Hepatocyte (in vitro differentiated cells): ENCODE measurements around the gene ZFYVE27. TPM values are rescaled to one million over a fixed set of nuclear protein-coding genes. Genes with fewer than 3 reads are reported as not detected.

Source experiments
- DNase-seq: peaks from one replicate; pipeline ENCODE4 v3.0.0-alpha.2; 2016; ENCODE audit warnings: low spot score
- H2AFZ ChIP-seq: fragments of 200-600 bp; sonication (generic); 2 replicates; pipeline ENCODE4 v1.6.0; 2016; ENCODE audit warnings: antibody characterized with exemption, mild to moderate bottlenecking
- H3K27ac ChIP-seq: fragments of 200-600 bp; sonication (generic); 2 replicates; pipeline ENCODE4 v1.5.1; 2016; ENCODE audit warnings: mild to moderate bottlenecking
- H3K27me3 ChIP-seq: fragments of 200-600 bp; sonication (generic); 2 replicates; pipeline ENCODE4 v1.6.1; 2016
- H3K36me3 ChIP-seq: fragments of 200-600 bp; sonication (generic); replicated peaks from 2 replicates; pipeline ENCODE4 v1.5.1; 2016; ENCODE audit warnings: low read depth; ENCODE audit not compliant: insufficient read depth
- H3K4me1 ChIP-seq: fragments of 200-600 bp; sonication (generic); 2 replicates; pipeline ENCODE4 v1.5.1; 2016; ENCODE audit warnings: mild to moderate bottlenecking, moderate library complexity; ENCODE audit not compliant: insufficient read depth
- H3K4me2 ChIP-seq: fragments of 200-600 bp; sonication (generic); 2 replicates; pipeline ENCODE4 v1.6.0; 2016
- H3K4me3 ChIP-seq: fragments of 200-600 bp; sonication (generic); 2 replicates; pipeline ENCODE4 v1.5.1; 2016; ENCODE audit warnings: mild to moderate bottlenecking
- H3K79me2 ChIP-seq: fragments of 200-600 bp; sonication (generic); 2 replicates; pipeline ENCODE4 v1.6.0; 2017; ENCODE audit warnings: mild to moderate bottlenecking
- H3K9me2 ChIP-seq: fragments of 200-600 bp; sonication (generic); replicated peaks from 2 replicates; pipeline ENCODE4 v1.6.0; 2017; ENCODE audit warnings: mild to moderate bottlenecking; ENCODE audit not compliant: insufficient read depth
- H3K9me3 ChIP-seq: fragments of 200-600 bp; sonication (generic); 2 replicates; pipeline ENCODE4 v1.5.1; 2016; ENCODE audit warnings: low read depth, mild to moderate bottlenecking
- H4K20me1 ChIP-seq: fragments of 200-600 bp; sonication (generic); 2 replicates; pipeline ENCODE4 v1.6.0; 2016; ENCODE audit warnings: mild to moderate bottlenecking; ENCODE audit not compliant: insufficient read depth, poor library complexity, severe bottlenecking
- CTCF ChIP-seq: fragments of 200-600 bp; sonication (generic); IDR thresholded peaks from 2 replicates; pipeline ENCODE4 v1.5.1; 2016; ENCODE audit warnings: antibody characterized with exemption, mild to moderate bottlenecking; ENCODE audit not compliant: poor library complexity
- EZH2 ChIP-seq: fragments of 200-600 bp; sonication (generic); IDR thresholded peaks from 2 replicates; pipeline ENCODE4 v1.6.1; 2016; ENCODE audit warnings: antibody characterized with exemption, mild to moderate bottlenecking, borderline replicate concordance
- EZH2phosphoT487 ChIP-seq: fragments of 200-600 bp; sonication (generic); IDR thresholded peaks from one replicate; pipeline ENCODE4 v1.6.1; 2018; ENCODE audit warnings: antibody characterized with exemption, mild to moderate bottlenecking, low read depth, moderate library complexity; ENCODE audit not compliant: unreplicated experiment, severe bottlenecking
- WGBS: methylation state at CpG from one replicate; pipeline ENCODE4 v1.1.6; 2016; ENCODE audit warnings: low lambda C conversion rate; ENCODE audit errors: missing lambda C conversion rate; 5-methylcytosine and 5-hydroxymethylcytosine counted together
- polyA plus RNA-seq: library from polyadenylated mRNA; unstranded; fragments of >200 nt; fragmentation: Nextera tagmentation; extraction: Ambion mirVana; gene quantifications from 2 replicates; pipeline ENCODE4 v1.2.1, GENCODE V29; 2016
- total RNA-seq: library from RNA; depleted of rRNA; stranded (reverse); fragments of >200 nt; gene quantifications from 2 replicates; pipeline ENCODE4 v1.2.3, GENCODE V29; 2014

Gene ZFYVE27
- total and polyA plus RNA-seq, 2 experiments from 2014 or later = 24.9 to 30.3 TPM

GRCh38 chr10:97718659-97719142 lies 18.2 kb upstream of the ZFYVE27 start:
- Histone ChIP-seq H3K4me3 (no peak overlapping the region), H3K9me3 (no peaks in the 10 kb centered on the region), H3K27ac (peak overlapping the region; percentile 57), H3K36me3 (no peaks in the 10 kb centered on the region), H3K79me2 (peaks cover 28% of the 10 kb centered on the region), H3K4me1 (peaks cover 35% of the 10 kb centered on the region), H3K9me2 (no peaks in the 10 kb centered on the region), H2AFZ (no peak overlapping the region), H4K20me1 (no peaks in the 10 kb centered on the region), H3K4me2 (peak overlapping the region; percentile 46), H3K27me3 (no peaks in the 10 kb centered on the region)
- WGBS = 59% methylated on average over 8 of the region's 8 CpGs
- TF ChIP-seq EZH2 (no peak), CTCF (no peak), EZH2phosphoT487 (no peak)
- peak; percentile 76 for DNase-seq

GRCh38 chr10:97719602-97720001 lies 17.3 kb upstream of the ZFYVE27 start:
- peaks cover 28% of the 10 kb centered on the region for H3K79me2 ChIP-seq
- no peak overlapping the region for H3K4me2 ChIP-seq
- no peaks in the 10 kb centered on the region for H4K20me1 ChIP-seq
- WGBS = 86% methylated on average over 2 of the region's 2 CpGs
- H3K4me1 ChIP-seq = peaks cover 35% of the 10 kb centered on the region
- no peak for DNase-seq
- H3K9me3 ChIP-seq = no peaks in the 10 kb centered on the region
- no peaks in the 10 kb centered on the region for H3K27me3 ChIP-seq
- no peak overlapping the region for H2AFZ ChIP-seq
- no peaks in the 10 kb centered on the region for H3K9me2 ChIP-seq
- TF ChIP-seq EZH2phosphoT487 = no peak
- TF ChIP-seq CTCF = no peak
- no peak for TF ChIP-seq EZH2
- H3K36me3 ChIP-seq = no peaks in the 10 kb centered on the region
- no peak overlapping the region for H3K4me3 ChIP-seq
- H3K27ac ChIP-seq = peak overlapping the region; percentile 57

GRCh38 chr10:97721871-97722780 lies 14.8 kb upstream of the ZFYVE27 start:
- H3K79me2 ChIP-seq = peaks cover 6% of the 10 kb centered on the region
- no peaks in the 10 kb centered on the region for H3K27me3 ChIP-seq
- no peak overlapping the region for H3K4me2 ChIP-seq
- no peaks in the 10 kb centered on the region for H4K20me1 ChIP-seq
- H2AFZ ChIP-seq = no peak overlapping the region
- 92% methylated on average over 12 of the region's 12 CpGs for WGBS
- H3K27ac ChIP-seq = no peak overlapping the region
- H3K4me3 ChIP-seq = no peak overlapping the region
- peaks cover 17% of the 10 kb centered on the region for H3K4me1 ChIP-seq
- no peak for DNase-seq
- TF ChIP-seq EZH2 (no peak), CTCF (no peak), EZH2phosphoT487 (no peak)
- no peaks in the 10 kb centered on the region for H3K9me2 ChIP-seq
- H3K9me3 ChIP-seq = no peaks in the 10 kb centered on the region
- H3K36me3 ChIP-seq = no peaks in the 10 kb centered on the region
